CD4-positive, alpha-beta T cell treated with Interleukin-17A for 1 hour (primary cell): ENCODE measurements around the gene ZNF516.
"Not testable (repeated sequence)": the region's sequence is repeated elsewhere in the genome, so short reads cannot be mapped to it uniquely, and the experiment has no call there.

Experiments used
- DNase-seq: peaks from one replicate; pipeline ENCODE4 v3.0.0-alpha.2; 2020

ZNF516 gene, protein sequence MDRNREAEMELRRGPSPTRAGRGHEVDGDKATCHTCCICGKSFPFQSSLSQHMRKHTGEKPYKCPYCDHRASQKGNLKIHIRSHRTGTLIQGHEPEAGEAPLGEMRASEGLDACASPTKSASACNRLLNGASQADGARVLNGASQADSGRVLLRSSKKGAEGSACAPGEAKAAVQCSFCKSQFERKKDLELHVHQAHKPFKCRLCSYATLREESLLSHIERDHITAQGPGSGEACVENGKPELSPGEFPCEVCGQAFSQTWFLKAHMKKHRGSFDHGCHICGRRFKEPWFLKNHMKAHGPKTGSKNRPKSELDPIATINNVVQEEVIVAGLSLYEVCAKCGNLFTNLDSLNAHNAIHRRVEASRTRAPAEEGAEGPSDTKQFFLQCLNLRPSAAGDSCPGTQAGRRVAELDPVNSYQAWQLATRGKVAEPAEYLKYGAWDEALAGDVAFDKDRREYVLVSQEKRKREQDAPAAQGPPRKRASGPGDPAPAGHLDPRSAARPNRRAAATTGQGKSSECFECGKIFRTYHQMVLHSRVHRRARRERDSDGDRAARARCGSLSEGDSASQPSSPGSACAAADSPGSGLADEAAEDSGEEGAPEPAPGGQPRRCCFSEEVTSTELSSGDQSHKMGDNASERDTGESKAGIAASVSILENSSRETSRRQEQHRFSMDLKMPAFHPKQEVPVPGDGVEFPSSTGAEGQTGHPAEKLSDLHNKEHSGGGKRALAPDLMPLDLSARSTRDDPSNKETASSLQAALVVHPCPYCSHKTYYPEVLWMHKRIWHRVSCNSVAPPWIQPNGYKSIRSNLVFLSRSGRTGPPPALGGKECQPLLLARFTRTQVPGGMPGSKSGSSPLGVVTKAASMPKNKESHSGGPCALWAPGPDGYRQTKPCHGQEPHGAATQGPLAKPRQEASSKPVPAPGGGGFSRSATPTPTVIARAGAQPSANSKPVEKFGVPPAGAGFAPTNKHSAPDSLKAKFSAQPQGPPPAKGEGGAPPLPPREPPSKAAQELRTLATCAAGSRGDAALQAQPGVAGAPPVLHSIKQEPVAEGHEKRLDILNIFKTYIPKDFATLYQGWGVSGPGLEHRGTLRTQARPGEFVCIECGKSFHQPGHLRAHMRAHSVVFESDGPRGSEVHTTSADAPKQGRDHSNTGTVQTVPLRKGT

DNA sequence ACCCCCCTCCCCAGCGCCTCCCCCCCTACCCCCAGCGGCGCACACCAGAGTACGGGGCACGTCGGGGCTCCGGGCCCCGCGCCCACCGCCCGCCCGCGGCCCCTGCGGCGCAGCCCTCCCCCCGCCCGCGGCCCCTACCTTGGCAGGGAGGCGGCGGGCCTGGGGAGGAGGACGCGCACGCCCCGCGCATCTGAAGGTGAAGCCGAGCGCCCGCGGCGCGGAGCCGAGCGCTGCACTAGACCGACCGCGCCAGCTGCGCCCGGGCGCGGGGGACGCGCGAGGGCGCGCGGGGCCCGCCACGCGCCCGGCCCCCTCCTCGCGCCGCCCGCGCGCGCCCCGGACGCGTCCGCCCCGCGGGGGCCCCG, at the start of gene ZNF516:
TSS of gene ZNF516 (minus strand) at position 237 of the 365 bp plus-strand sequence. CDS start 52,188 bp downstream, outside the sequence.
- no peak for DNase-seq

DNA sequence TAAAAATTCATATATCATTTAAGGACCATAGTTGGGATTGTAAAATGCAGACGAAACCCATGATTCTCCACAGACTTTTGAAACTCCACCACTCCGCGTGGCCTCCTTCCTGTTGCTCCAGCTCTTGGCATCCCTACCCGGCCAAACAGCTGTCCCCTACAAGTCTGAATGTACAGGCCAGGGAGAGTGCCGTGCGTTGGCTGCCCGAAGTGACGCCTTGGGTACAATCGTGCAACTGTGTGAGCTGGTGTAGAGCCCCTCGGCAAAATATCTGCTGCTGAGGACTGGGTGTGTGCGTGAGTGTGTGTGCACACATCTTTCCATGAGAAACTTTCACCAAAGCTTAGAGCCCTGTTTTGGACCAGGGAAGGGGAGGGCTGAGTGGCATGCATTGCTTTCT, 43.8 kb upstream of the ZNF516 start:
- no peak for DNase-seq

DNA sequence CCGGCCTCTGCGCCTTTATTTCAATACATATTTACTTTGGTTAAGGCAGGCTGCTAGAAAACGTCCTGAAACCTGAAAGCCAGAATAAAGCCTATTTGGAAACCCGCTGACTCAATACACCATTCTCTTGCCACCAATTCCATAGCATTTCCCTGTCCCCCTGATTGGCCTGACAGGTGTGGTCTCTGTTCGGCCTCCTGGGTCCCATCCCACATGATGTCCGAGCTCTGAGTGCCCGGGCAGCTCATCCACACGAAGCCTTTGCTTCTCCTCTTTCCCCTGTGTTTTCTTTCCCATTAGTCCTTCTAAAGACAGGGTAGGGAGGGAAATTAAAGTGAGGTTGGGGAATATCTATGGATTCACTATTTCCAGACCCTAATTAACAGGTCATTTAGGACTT, 42.6 kb upstream of the ZNF516 start:
- DNase-seq: no peak

DNA sequence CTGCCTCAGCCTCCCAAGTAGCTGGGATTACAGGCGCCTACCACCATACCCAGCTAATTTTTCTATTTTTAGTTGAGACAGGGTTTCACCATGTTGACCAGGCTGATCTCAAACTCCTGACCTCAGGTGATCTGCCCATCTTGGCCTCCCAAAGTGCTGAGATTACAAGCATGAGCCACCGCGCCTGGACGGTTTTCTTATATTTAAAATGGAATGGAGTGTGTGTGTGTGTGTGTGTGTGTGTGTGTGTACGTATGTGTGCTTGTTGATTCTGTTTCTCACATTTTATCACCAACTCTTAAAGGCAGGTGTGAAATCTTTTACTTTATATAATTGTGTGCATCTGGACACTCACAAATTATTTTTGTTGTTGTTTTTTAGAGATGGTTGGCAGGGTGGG, 41.6 kb upstream of the ZNF516 start:
- DNase-seq: not testable (repeated sequence)

DNA sequence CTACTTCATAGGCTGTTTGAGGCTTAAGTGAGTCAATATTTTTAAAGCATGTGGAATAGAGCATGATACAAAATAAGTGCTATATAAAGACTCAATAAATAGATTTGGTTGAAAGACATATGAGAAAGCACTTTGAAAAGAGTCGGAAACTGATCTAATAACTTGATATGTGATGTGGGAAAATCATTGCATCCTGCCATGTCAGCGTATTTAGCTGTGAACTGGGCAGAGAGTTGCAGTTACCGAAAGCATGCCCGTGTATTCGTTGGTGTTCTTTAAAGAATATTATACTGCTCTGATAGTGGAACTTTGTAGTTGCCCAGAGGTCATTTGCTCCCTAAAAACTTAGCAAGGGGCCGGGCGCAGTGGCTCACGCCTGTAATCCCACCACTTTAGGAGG, 37.8 kb upstream of the ZNF516 start:
- no peak for DNase-seq

DNA sequence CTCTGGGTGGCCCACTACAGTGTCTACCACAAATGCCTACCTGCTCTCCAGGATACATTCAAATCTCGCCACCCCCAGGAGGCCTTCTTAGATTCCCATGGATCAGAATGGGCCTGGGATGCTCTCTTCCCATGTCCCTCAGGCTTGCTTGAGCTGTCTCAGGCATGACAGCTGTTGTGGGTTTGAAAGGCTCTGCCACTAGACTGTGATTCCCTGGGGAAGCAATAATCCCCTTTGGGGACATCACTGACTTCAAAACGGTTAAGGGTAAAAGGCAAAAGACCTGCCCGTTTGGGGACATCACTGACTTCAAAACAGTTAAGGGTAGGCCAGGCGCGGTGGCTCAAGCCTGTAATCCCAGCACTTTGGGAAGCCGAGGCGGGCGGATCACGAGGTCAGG, 35.8 kb upstream of the ZNF516 start:
- DNase-seq: no peak

DNA sequence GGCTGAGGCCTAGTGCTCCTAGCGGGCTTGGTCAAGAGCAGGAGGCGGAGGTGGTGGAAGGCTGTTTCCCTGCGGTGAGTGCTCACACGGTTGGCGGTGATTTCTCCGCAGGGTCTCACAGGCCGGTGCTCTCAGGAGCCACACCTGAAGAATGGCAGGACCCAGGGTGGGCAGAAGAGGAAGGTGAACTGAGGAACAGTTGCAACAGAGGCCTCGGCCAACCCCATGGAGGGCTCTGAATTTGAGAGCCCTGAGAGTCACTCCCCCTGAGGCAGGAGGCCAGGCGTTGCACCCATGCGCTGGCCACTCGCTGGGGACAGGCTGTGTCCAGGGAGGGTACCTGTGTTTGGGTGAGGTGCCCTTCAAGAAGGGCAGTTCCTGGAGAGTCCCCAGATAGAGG, 35.3 kb upstream of the ZNF516 start:
- no peak for DNase-seq

DNA sequence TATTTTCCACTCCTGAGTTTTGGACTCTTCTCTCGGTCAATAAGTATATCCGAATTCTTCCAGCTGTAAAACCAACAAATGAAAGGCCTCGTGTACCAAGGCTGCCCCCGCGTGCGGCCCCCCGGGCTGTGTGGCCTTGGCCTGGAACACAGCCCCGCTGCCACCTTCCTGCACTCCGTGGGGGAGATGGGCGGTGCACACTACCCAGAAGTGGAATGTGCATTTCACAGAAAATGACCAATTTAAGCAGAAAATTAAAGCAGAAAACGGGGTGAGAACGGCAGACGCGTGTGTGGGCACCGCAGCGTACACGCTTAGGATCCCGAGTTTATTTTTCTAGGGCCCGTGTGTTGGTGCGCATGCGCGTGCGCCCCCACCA, 34.4 kb upstream of the ZNF516 start:
- DNase-seq: no peak

DNA sequence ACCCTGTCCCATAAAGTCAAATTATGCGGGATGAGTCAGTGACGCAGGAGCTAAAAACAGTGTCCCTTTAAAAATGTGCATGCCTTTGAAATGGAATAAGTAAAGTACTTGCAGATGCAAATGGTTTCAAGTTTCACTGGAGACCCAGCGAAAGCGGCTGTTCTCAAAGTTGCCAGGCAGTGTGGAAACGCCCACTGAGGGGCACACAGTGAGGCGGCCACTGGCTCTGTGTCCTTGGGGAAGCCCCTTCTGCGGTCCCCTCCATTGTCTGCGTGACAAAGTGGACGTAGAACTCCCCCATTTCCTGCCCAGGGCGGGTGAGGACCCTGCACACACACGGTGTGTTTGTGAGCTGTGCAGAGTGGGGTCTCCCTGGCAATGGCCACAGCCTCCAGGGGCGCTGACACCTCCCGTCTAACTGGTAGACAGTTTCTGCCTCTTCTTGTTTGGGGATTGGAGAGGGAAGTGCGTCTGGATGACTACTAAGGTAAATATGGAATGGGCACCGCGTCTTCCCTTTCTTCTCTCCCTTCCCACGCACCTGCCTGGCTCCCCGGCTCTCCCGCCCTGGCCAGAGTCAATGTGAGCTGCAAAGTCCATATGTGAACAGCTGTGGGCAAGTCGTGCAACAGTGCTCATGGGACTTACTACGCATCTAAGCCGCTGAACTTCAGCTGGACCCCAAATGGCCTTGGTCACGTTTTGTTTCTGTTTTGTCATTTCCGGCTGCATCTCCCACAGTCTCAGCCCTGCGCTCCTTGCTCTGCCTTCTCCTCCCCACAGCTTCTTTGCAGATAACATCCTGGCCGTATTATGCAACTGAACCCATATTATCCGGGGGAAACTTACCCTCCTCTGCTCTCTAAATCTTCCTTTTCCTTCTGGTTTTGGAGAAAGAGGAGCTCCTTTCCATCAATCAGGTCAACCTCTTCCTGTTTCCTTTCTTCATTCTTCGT, 33.7 kb upstream of the ZNF516 start:
- DNase-seq: no peak

DNA sequence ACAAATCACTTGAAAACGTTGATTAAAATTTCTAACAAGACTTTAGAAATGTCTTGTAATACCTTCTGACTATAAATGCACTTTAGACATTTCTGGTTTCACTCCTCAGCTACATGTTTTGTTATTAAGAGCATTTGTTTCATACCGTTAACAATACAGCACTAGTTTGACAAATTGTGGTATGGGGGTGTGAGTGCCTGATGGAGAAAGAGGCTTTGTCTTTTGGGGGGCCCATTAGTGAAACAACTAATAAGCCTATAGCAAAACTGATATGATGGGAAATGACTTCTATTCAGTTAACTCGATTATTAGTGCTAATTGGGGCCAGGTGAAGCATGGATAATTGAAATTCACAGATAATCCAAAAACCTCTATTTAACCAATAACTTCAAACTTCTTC, 30.9 kb upstream of the ZNF516 start:
- no peak for DNase-seq

DNA sequence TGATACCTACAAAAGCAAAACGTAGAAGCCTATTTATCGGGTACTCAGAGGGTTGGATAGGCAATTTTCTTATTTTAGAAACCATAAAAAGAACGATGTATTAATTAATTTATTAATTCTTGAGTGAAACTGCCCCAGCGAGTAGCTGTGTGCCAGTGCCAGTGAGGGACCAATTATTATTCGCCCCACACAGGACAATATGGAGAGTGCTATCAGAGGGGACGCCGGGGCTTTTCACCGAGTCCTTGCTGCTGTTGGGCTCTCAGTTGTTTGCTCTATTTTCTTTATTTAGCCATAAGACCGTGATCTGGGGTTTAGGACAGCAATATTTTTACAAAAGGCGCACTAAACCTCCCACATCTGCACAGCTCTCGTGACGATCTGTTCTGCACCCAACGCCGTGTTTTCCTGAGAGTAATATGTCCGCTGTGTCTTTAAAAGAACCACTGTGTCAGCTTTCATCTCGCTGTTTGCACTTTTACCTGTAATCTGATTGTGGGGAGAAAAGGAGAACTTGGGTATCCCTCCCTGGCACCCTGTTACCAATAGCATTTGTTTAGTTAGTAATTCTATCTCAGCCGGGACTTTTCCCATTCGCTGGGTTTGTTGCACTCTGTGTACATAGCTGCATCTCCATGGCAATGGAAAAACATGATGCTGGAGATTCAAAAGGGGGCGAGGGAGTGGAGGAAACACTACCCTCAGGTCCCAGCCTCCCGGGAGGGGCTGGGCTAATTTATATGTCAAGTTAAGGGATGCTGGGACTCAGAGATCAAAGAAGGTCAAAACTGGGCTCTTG, 30.1 kb upstream of the ZNF516 start:
- DNase-seq: peak; percentile 33

DNA sequence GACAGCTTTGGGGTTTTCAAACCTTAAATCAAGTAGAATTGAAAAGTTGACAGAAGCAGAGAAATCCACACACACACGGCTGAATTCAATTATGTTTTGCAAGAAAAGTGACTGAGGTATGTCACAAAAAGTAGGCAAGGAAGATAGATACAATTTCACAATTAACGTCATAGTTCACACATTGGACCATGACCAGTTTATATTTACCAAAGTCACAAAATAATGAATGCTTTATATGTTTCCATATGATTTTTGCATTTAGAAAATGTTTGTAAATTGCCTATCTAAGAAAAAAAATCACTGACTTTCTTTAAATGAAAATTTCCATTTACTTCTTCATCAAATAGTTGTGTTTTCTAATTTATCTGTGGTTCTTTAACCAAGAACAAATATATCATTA, 29.4 kb upstream of the ZNF516 start:
- no peak for DNase-seq

DNA sequence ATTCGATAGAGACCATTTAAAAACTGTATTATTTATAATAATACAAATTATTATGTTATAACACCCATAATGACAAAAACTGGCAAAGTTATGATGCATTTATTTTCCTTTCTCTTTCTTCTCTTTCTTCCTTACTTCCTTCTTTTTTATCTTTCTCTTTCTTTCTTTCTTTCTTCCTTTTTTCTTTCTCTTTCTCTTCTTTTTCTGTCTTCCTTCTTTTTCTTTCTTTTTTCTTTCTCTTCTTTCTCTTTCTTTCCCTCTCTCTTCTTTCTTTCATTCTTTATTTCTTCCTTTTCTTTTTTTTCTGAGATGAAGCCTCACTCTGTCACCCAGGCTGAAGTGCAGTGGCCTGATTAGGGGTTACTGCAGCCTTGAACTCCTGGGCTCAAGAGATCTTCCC, 27.5 kb upstream of the ZNF516 start:
- no peak for DNase-seq

DNA sequence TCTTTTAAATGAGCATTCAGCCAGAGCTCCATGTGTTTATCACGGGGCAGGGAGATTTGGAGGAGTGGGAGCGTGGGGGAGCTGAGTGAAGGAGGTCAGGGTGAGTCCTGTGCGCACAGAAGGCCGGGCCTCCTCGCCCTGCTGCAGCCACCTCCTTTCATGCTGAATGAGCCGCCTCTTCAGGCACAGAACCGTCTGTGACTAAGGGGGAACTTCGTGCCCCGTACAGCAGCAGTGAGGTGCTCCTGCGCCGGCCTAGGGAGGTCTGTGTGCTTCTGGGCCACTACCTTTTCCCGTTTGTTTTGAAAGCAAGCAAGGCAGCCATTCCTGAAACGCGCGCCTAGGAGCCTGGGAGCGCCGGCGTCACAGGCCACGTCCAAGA, 27.1 kb upstream of the ZNF516 start:
- no peak for DNase-seq

DNA sequence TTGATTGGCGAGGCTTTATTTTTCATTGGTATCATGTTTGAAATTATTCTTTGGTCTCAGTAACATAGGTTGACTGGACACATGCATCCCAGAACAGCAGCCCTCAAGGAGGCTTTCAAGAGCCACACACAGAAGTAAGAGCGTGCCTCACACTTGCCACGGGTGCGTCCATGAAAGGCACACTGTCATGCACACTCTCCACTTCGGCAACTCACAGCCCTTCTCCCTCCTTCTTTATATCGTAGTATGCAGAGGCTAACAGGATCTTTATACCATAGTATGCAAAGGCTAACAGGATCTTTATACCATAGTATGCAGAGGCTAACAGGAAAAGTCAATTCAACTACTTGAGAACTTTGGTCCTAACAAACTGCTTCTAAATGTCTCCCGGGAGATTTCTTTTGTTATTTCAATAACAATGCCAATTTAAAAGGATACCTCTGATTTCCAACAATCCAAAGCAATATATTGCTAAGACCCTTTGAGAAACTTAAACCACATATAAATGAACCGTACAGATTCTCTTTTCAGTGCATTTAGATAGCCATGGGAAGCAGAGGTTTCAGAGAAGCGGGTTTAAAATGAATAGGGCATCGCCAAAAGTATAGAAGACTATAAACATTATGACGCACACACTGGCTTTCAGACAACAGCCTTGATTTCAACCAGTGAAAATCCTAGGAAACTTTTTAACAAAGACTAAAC, 26.5 kb upstream of the ZNF516 start:
- no peak for DNase-seq

DNA sequence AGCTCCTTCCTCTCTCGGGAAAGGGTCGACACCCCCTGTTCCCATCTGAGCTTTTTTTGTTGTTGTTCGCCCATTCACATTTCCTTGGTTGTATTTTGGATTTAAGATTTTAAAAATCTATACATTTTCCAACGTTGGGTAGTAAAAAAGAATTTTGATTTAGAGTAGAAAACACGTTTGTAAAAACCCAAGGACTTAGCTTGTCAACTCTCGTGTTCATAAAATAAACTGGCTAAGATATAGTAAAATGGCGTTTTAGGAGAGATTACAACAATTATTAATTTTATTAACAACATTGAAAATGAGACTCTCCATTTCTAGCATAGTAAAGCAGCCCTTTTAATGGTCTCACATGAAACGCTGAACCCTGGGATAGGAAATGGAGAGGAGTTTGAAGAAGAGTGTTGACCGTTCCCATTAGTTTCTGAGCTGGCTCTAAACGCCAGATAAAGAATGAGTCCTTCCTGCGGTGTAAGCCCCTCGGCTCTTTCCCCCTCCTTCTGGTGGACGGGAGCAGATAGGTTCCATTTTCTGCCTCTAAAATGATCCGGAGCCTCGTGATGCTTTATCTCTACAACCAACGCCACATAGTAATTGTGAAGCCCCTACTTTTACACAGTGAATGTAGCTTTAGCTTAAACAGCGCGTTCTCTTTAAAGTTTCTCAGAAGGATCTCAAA, 24.0 kb upstream of the ZNF516 start:
- no peak for DNase-seq

DNA sequence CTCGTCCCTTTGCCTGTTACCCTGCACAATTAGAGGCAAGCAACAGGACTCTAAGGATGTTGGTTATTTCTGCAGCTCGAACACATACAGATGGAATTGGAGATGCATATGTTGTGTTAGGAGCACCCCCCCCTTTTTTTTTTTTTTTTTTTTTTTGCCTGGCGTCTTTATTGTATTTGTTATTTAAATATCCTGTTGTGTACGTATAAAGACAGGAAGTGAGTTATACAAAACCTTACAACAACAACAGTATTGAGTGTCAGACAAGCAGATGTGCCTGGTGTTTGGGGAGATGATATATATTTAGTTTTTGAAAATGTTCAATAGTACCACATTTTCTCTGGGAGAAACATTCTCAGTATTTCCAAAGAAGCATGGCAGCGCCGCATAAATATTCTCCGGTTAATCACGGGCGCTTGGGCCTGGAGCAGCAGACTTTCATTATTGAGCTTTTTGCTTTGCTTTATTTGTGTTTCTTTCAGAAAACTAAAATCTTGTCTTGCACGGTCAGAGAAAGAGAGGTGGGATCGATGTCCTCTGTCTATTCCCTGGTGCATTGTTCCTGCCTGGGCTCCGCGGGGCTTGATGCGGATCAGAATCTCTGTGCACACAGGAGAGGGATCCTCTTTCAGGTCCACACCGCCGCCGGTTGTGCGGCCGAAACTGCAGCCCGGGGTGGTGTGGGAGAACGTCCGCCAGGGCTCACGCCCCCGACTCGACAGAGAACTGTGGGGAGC, 23.2 kb upstream of the ZNF516 start:
- no peak for DNase-seq

DNA sequence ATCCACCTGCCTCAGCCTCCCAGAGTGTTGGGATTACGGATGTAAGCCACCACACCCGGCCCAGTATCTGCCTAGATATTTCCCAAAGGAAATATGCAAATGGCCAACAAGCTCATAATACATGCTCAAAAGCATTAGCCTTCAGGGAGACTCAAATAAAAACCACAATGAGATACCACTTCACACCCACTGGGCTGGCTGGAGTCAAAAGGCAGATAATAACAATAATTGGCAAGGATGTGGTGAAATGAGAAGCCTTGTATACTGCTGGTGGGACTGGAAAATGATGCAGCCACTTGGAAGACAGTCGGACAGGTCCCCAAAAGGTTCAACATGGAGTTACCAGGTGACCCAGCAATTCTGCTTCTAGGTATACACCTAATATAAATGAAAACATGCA, 20.5 kb upstream of the ZNF516 start:
- DNase-seq: no peak

DNA sequence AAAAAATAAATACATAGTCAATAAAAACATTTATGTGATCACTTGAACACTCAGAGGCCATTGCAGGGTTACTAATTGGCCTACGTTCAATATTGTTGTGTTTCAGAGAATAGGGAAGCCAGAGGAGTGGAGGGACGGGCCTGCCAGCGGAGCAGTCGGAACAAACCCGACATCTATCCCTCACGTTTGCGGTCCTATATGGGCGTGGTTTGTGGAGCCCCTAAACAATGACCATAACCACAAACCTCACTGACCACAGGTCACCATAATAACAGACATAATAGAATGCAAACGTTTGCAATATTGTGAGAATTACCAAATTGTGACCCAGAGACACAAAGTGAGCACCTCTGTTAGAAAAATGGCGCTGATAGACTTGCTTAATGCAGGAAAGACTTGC, 19.5 kb upstream of the ZNF516 start:
- no peak for DNase-seq
